ENCODE data around the gene TMEM87A. TPM values are rescaled to one million over a fixed set of nuclear protein-coding genes. Genes with fewer than 3 reads are reported as not detected.

The TMEM87A gene
- total RNA-seq, 1 donor from 2014 or later, result 44.8 TPM

GRCh38 chr15:42193383-42193782, 79.8 kb downstream of the TMEM87A start:
- peaks cover 50% of the 10 kb centered on the region for H3K36me3 Mint-ChIP-seq (ENCODE audit: unreplicated experiment)
- peaks cover 8% of the 10 kb centered on the region for H3K4me1 Mint-ChIP-seq (ENCODE audit: unreplicated experiment)
- H3K27me3 Mint-ChIP-seq (ENCODE audit: unreplicated experiment), result no peaks in the 10 kb centered on the region

GRCh38 chr15:42191610-42192346, 81.5 kb downstream of the TMEM87A start:
- no peaks in the 10 kb centered on the region for H3K9me3 Mint-ChIP-seq (ENCODE audit: unreplicated experiment)
- no peak overlapping the region for H3K4me3 Mint-ChIP-seq (ENCODE audit: unreplicated experiment)
- peaks cover 8% of the 10 kb centered on the region for H3K4me1 Mint-ChIP-seq (ENCODE audit: unreplicated experiment)
- no peak for DNase-seq (ENCODE audit: extremely low spot score, unreplicated experiment)
- H3K27ac Mint-ChIP-seq (ENCODE audit: unreplicated experiment), result no peak overlapping the region
- H3K36me3 Mint-ChIP-seq (ENCODE audit: unreplicated experiment), result peaks cover 54% of the 10 kb centered on the region
- no peaks in the 10 kb centered on the region for H3K27me3 Mint-ChIP-seq (ENCODE audit: unreplicated experiment)
- no peak for TF ChIP-seq CTCF (IDR thresholded peaks at IDR 0.05)

More at GRCh38 chr15:42193383-42193782, 79.8 kb downstream of the TMEM87A start:
- no peak for TF ChIP-seq CTCF (IDR thresholded peaks at IDR 0.05)
- no peaks in the 10 kb centered on the region for H3K9me3 Mint-ChIP-seq (ENCODE audit: unreplicated experiment)
- H3K27ac Mint-ChIP-seq (ENCODE audit: unreplicated experiment), result no peak overlapping the region
- no peak for DNase-seq (ENCODE audit: extremely low spot score, unreplicated experiment)
- no peak overlapping the region for H3K4me3 Mint-ChIP-seq (ENCODE audit: unreplicated experiment)

DNA sequence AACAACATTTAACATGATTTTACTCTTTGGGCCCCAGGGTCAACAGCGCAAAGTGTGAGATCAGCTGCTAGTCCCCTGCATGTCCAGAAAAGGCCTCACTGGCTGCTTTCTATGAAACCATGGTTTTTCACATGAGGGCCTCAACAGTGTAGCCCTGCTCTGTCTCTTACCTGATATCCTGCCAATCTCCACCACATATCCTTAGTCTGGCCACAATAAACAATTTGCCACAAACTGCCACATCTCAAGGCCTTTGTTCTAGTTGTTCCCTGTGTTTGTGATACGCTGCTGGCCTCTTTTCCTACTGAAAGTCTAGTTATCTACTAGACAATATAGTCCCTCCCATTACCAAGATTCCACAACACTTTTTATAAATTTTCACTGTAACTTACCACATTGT, 82.9 kb downstream of the TMEM87A start:
- Mint-ChIP-seq H3K27ac (ENCODE audit: unreplicated experiment) (no peak overlapping the region), H3K27me3 (ENCODE audit: unreplicated experiment) (no peaks in the 10 kb centered on the region), H3K36me3 (ENCODE audit: unreplicated experiment) (peaks cover 62% of the 10 kb centered on the region), H3K4me3 (ENCODE audit: unreplicated experiment) (no peak overlapping the region), H3K9me3 (ENCODE audit: unreplicated experiment) (no peaks in the 10 kb centered on the region), H3K4me1 (ENCODE audit: unreplicated experiment) (peaks cover 8% of the 10 kb centered on the region)
- no peak for TF ChIP-seq CTCF (IDR thresholded peaks at IDR 0.05)
- DNase-seq (ENCODE audit: extremely low spot score, unreplicated experiment), result no peak

GRCh38 chr15:42185801-42186200, 87.4 kb downstream of the TMEM87A start:
- Mint-ChIP-seq H3K36me3 (ENCODE audit: unreplicated experiment) (peaks cover 68% of the 10 kb centered on the region), H3K4me1 (ENCODE audit: unreplicated experiment) (no peaks in the 10 kb centered on the region), H3K27me3 (ENCODE audit: unreplicated experiment) (no peaks in the 10 kb centered on the region), H3K4me3 (ENCODE audit: unreplicated experiment) (no peak overlapping the region), H3K9me3 (ENCODE audit: unreplicated experiment) (no peaks in the 10 kb centered on the region), H3K27ac (ENCODE audit: unreplicated experiment) (no peak overlapping the region)
- no peak for TF ChIP-seq CTCF (IDR thresholded peaks at IDR 0.05)
- DNase-seq (ENCODE audit: extremely low spot score, unreplicated experiment), result no peak

DNA sequence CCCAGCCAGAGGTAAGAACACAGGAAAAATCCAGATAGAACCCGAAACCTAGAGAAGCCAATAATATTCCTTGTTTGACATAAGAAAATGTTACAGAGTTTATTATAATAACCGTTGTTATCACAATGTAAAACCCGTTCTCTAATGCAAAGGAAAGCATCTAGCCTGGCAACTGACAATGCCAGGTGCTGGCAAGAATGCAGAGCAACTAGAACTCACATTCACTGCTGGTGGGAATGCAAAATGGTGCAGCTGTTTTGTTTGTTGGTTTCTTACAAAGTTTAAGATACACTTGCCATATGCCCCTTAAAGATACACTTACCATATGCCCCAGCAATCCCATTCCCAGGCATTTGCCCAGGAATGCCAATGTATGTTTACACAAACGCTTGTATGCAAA, 88.5 kb downstream of the TMEM87A start:
- peaks cover 67% of the 10 kb centered on the region for H3K36me3 Mint-ChIP-seq (ENCODE audit: unreplicated experiment)
- no peak for DNase-seq (ENCODE audit: extremely low spot score, unreplicated experiment)
- H3K4me1 Mint-ChIP-seq (ENCODE audit: unreplicated experiment), result no peaks in the 10 kb centered on the region
- no peak for TF ChIP-seq CTCF (IDR thresholded peaks at IDR 0.05)
- H3K4me3 Mint-ChIP-seq (ENCODE audit: unreplicated experiment), result no peak overlapping the region
- no peak overlapping the region for H3K27ac Mint-ChIP-seq (ENCODE audit: unreplicated experiment)
- no peaks in the 10 kb centered on the region for H3K9me3 Mint-ChIP-seq (ENCODE audit: unreplicated experiment)
- no peaks in the 10 kb centered on the region for H3K27me3 Mint-ChIP-seq (ENCODE audit: unreplicated experiment)
